GM12878 (cell line): ENCODE data around the gene NFU1. TPM values are rescaled to one million over a fixed set of nuclear protein-coding genes. Genes with fewer than 3 reads are reported as not detected.

Experiments
- BMI1 ChIP-seq: fragments of 450-650 bp; IDR thresholded peaks from 2 replicates; pipeline ENCODE4 v1.6.1; 2016; ENCODE audit warnings: mild to moderate bottlenecking, moderate library complexity, borderline replicate concordance
- FOS ChIP-seq: IDR thresholded peaks from 3 replicates; pipeline ENCODE4 v1.6.1; 2011; ENCODE audit warnings: borderline replicate concordance; ENCODE audit not compliant: insufficient read length; ENCODE audit errors: extremely low read depth
- FOXK2 ChIP-seq: fragments of 450-650 bp; IDR thresholded peaks from 2 replicates; pipeline ENCODE4 v1.6.1; 2017; ENCODE audit warnings: mild to moderate bottlenecking, moderate library complexity
- KAT2A ChIP-seq: conservative IDR thresholded peaks from 2 replicates; pipeline ENCODE4 v1.6.1; 2011; ENCODE audit warnings: low read depth, low read length; ENCODE audit not compliant: control insufficient read depth
- REST ChIP-seq: IDR thresholded peaks from 2 replicates; pipeline ENCODE4 v1.6.1; 2012; ENCODE audit warnings: mild to moderate bottlenecking, low read depth, low read length
- SIN3A ChIP-seq: IDR thresholded peaks from 2 replicates; pipeline ENCODE4 v1.6.1; 2012; ENCODE audit warnings: low read depth, low read length, improper control_type of control experiment
- SRF ChIP-seq, 2 experiments: IDR thresholded peaks; 2 replicates each; pipeline ENCODE4 v1.6.1; 2011; ENCODE audit warnings: low read depth in 2 of 2, low read length in 2 of 2, mild to moderate bottlenecking in 1 of 2, moderate library complexity in 1 of 2
- polyA plus RNA-seq, 11 experiments: library from polyadenylated mRNA; depleted of rRNA in 4 of 11; unstranded in 6 of 11; stranded (reverse) in 5 of 11; fragments of >200 nt; fragmentation: Nextera tagmentation in 4 of 11; fragmentation: Illumina TruSeq in 1 of 11; extraction: Ambion mirVana in 4 of 11; extraction: Trizol in 1 of 11; gene quantifications; 1 replicate in 1 of 11; 2 replicates in 10 of 11; pipeline versions ENCODE4 v1.2.1 to v1.2.3, GENCODE V29; 2011 to 2016; ENCODE audit warnings: inconsistent platforms in 2 of 11, missing spikeins in 2 of 11, low read depth in 1 of 11
- total RNA-seq, 4 experiments: library from RNA; depleted of rRNA in 3 of 4; stranded (reverse); fragments of >200 nt in 3 of 4; fragmentation: Illumina TruSeq in 1 of 4; extraction: Trizol in 1 of 4; gene quantifications; 2 replicates each; pipeline versions ENCODE4 v1.2.1 to v1.2.3, GENCODE V29; 2013 to 2021
- TF ChIP-seq, protein P1 (sequence below): fragments of 450-650 bp; IDR thresholded peaks from 2 replicates; pipeline ENCODE4 v1.6.1; 2017; ENCODE audit warnings: mild to moderate bottlenecking, moderate library complexity

The NFU1 gene
- total and polyA plus RNA-seq, 10 of the 15 experiments (the other 5 are each of a cell fraction or from before 2014, with no cell fraction given): 27.3 to 86.0 (median 41.5) TPM

GRCh38 chr2:69358914-69359313 is 78.3 kb downstream of the NFU1 start (continued):
- TF ChIP-seq REST (no peak), FOXK2 (no peak), FOS (no peak), SIN3A (no peak), BMI1 (no peak), KAT2A (no peak), SRF (IDR thresholded peaks at IDR 0.05; ENCODE audit: low read depth in 2 of 2, low read length in 2 of 2) (no peak)
- TF ChIP-seq, protein P1, sequence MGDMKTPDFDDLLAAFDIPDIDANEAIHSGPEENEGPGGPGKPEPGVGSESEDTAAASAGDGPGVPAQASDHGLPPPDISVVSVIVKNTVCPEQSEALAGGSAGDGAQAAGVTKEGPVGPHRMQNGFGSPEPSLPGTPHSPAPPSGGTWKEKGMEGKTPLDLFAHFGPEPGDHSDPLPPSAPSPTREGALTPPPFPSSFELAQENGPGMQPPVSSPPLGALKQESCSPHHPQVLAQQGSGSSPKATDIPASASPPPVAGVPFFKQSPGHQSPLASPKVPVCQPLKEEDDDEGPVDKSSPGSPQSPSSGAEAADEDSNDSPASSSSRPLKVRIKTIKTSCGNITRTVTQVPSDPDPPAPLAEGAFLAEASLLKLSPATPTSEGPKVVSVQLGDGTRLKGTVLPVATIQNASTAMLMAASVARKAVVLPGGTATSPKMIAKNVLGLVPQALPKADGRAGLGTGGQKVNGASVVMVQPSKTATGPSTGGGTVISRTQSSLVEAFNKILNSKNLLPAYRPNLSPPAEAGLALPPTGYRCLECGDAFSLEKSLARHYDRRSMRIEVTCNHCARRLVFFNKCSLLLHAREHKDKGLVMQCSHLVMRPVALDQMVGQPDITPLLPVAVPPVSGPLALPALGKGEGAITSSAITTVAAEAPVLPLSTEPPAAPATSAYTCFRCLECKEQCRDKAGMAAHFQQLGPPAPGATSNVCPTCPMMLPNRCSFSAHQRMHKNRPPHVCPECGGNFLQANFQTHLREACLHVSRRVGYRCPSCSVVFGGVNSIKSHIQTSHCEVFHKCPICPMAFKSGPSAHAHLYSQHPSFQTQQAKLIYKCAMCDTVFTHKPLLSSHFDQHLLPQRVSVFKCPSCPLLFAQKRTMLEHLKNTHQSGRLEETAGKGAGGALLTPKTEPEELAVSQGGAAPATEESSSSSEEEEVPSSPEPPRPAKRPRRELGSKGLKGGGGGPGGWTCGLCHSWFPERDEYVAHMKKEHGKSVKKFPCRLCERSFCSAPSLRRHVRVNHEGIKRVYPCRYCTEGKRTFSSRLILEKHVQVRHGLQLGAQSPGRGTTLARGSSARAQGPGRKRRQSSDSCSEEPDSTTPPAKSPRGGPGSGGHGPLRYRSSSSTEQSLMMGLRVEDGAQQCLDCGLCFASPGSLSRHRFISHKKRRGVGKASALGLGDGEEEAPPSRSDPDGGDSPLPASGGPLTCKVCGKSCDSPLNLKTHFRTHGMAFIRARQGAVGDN: no peak
- TF ChIP-seq, all 136 proteins: peak for 0
